NCI-H774 (cell line): ENCODE measurements around the gene TMEM11.
"Not testable (repeated sequence)": the region's sequence is repeated elsewhere in the genome, so short reads cannot be mapped to it uniquely, and the experiment has no call there.

Source experiments
- DNase-seq: peaks from one replicate; lab custom pipeline; 2025; lab: John Stamatoyannopoulos, UW

TMEM11 gene

DNA sequence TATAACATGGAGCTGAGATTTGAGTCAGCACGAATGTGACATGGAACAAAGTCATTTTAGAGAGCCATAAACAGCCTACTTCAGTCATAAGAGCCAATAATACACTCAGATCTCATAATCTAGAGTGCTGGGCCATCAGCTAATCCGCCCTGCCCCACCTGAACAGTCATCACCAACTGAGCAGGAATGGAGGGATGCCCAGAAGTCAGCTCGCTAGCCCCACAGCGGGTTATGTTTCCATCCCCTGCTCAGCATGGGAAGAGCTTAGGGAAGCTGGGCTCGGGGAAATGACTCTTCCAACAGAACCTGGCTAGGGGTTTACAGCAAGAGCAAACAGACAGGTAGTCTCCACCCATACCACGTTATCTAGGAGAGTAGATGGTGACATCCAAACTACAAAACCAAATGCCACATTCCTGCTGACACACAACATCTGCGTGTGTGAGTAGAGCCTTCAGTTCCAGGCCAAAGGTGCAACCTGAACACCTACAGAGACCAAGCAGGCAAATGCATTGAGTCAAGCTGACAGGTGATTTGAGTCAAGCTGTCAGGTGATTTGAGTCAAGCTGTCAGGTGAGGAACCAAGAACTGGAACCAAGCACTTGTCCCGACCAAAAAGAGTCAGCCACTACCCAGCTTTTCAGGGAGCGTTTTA lies 2.0 kb downstream of the TMEM11 start:
- DNase-seq, result no peak

DNA sequence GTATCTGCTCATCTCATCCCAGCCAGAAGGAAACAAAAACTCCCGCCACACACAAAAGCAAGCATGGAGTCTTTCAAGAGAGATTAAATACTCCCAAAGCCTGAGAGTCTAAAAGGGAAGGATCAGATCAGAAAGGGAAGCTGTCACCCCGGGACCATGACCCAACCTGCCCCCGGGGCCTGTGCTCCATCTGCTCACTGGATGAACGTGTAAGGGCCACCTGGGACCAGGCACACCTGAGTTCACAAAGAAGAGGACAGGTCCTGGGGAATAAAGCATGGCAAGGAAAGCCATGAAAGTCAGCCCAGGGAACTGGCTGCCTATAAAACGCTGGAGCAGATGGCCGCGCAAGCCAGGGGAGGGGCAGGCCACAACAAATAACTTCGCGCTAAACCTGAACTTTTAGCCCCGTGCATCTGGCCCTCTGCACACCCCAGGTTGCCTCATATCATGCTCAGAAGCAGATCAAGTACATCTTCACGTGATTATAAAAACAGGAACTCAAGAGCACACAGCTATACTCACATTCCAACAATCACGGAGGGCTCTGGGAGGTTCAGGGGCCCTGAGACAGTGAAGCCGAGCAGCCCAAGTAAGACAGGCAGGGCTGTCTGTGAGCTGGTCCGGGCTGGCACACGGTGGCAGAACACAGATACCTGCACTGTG lies 3.4 kb downstream of the TMEM11 start:
- DNase-seq, result no peak

DNA sequence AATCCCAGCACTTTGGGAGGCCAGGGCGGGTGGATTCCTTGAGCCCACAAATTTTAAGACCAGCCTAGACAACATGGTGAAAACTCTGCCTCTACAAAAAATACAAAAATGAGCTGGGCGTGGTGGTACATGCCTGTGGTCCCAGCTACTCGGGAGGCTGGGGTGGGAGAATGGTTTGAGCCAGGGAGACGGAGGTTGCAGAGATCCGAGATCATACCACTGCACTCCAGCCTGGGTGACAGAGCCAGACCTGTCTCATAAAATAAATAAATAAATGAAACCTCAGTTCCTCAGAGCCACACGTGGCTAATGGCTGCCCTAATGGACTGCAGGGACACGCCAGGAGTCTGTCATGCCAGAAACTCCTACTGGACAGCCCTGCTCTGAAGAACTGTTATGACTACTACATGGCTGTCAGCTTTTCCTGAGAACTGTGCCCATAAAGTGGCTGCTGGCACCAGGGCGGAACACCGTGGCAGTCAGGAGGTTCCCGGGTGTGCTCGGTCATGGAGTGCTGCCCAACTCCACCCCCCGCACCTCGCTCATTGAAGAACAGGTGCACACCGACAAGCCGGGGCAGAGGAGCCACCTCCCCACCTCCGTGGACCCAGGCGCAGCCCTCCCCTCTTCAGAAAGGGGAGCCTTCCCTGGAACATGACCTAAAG lies 4.3 kb downstream of the TMEM11 start:
- DNase-seq, result no peak

DNA sequence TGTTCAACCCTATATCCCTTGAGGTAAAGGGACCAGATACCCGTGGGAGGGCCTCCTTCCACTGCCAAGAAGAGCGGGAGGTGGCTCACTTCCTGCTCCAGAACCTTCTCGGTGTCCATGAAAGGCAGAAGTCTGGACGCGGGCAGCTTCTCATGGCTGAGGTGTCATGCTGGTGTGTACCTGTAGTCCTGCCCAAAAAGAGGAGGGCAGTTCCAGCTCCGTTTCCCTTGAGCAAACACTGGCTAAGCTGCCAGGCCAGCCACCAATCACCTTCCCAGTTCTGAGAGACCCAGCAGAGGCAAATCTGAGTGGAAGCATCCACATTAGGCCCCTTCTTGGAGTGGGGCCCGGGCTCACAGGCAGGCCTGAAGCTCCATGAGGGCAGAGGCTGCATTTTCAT lies 5.6 kb downstream of the TMEM11 start:
- DNase-seq, result no peak

DNA sequence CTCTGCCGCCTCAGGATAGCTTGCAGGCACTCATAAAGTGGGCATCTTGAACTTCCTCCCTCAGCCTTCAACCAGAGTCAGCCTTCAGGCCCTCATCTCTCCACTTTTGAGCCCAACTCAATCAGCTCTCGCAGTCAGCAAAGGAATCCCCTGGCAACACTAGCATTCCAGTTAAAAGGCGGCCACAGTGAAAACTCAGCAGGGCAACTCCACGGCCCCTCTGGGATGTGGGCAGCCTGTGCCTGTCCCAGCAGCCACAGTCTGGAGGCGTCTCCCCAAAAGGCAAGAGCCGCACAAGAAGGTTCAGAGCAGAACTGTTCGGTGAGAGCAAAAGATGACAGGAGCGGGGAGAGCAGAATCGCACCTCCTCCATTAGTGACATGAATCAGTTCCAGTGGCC lies 9.0 kb downstream of the TMEM11 start:
- no peak for DNase-seq

DNA sequence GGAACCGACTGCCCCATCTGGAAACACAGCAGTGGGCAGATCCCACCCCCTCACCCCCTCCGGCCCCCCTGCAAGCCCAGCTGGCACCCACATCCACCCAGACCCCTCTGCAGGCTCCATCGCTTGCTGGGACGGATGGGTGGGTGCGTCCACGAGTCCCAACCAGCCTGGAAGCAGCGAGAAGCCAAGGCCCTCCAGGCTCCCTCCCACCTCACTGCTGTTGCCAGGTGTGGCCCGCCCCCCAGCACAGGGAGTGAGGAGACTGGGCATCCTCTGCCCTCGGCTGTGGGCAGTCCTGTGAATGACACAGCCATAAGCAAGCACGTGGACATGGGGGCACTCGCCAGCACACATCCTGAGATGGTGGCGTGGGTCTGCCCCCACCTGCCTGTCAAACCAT lies 11.4 kb downstream of the TMEM11 start:
- no peak for DNase-seq

DNA sequence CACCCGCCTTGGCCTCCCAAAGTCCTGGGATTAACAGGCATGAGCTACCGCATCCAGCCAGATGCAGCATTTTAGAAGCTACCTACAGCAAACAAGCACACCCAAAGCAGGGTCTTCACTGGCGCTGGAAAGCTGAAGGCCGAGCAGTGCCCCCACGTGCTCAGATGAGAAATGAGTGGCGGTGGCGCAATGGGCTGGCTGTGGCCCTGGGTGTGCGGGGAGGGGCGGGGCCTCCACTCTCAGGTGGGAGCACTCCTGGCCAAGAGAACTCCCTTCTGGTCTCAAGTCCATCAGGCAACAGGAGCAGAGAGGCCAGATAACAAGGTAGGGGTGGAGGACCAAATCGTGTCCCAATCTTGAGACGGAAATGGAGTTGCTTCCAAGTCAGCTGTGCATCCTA lies 12.1 kb downstream of the TMEM11 start:
- no peak for DNase-seq

DNA sequence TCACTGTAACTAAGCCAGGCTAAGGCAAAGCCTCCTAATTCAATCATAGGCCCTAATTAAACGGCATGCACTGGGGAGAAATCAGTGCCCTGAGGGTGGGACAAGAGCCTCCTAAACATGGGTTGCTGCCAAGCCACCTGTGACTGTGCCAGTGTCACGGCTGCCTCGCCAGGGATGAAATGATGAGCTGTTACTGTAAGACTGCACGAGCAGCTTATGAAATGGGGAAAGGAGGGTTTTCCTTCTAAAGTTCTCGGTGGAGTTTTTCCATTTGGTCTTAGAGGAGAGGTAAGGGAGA lies 12.7 kb downstream of the TMEM11 start:
- no peak for DNase-seq

DNA sequence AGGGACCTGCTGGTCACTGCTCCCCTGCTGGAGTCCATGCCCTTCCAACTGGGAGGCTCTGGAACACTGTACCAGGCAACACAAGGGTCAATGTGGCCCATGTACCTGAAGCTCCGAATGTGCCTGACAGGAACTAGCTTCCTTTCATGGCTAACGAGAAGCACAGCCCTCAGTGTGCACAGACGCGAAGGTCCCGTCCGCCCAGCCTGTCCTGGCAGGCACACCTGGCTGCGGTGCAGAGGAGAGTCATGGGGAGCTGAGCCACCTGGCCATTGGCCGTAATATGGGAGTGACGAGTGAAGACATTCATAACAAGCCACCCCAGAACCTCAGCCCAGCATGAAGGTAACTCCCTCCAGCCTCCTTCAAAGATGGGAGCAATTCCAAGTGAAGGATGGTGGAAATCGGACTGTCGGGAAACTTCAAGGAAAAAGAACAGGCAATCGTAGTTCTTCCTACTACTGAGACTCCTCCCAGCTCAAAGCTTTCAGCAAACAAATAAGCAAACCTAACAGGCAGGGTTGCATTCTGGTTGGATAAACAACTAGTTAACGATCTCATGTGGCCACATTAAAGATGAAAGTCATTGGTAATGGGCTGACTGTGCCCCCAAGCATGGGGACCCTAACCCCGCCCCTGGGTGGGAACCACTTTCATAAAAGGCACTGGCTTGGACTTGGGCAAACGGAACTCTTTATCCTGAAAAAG lies 13.2 kb downstream of the TMEM11 start:
- DNase-seq, result no peak

DNA sequence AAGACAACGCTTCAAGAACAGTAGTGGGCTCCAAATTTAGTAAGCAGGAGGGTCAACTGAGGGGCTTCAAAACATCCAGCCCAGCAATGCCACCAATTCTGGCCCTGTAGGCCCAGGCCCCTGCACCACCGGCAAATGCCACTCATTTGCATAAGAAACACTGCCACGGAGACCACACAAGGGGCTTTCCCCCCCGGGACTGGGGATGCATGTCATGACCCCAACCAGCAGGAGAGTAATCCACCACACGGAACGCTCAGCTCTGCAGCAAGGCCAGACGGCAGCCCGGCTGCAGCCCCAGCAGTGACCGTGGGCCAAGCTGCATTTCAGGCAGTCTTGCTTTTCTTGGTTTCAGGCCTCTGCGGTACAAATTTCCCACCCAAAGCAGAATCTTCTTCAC lies 14.1 kb downstream of the TMEM11 start:
- DNase-seq, result no peak

DNA sequence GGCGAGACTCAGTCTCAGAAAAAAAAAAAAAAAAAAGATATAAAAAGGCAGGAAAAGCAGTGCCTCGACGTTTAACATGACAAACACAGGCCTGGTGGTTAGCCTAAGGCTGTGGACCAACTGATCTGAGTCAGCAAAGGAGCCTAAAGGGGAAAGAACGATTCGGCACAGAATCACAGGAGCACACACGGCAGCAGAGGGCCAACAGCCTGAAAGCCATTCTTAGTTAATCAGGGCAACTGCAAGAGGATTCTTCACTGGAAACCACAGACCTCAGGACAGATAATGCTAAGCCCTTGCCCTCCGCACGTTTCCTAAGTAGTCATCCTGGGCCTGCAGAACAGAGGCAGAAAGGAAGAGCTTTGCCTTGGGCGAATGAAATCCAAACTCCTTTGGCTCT lies 14.7 kb downstream of the TMEM11 start:
- DNase-seq, result no peak

DNA sequence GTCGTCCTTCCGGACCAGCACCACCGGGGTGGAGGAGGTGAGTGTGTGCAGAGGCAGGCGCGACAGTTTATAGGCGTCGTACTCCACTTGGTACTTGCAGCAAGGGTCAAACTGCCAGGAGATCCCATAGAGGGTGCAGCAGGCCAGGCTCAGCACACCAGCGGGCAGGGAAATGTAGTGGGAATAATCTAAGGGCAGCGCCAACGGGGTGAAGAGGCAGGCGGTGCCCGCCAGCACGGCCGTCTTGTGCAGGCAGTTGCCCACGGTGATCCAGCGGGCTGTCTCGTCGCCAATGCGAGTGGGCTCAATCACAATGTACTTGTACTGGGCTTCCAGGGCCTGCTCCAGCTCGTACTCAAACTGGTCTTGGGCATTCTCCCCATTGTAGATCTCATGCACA lies 15.6 kb downstream of the TMEM11 start:
- DNase-seq, result no peak

DNA sequence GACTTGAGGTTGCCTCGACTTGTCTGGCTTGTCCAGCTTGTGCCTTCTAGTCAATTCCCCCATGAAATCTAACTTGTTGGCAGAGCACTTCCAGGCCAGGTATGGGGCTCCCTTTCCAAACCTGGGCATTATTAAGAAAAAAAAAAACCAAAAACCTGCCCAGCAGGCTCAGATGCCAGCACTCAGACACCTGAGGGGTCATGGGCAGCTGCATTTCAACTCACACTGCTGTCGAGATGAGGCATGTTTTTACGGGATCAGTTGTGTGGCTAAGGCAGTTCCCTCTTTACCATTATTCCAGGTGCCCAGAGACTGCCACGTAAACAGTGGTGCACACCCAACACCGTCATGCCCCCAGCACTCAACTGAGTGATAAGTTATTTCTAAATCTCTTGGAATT lies 17.8 kb downstream of the TMEM11 start:
- no peak for DNase-seq

DNA sequence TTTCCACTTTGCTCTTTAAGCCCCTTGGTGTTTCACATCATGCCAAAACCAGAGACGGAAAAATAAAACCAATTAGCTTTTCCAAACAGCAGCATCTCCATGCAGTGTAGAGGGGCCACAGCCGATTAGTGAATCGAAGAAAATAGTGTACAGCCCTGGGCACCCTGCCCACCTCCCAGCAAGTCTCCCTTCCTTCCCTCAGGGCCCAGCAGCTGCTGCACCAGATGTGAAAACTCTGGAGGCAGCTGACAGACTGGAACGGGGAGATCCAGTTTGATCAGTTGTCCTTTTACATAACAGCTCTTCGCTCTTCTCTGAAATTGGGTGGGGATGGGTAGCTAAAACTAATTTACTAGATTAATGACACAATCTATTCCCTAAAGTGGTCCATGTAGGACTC lies 19.3 kb downstream of the TMEM11 start:
- DNase-seq, result no peak

DNA sequence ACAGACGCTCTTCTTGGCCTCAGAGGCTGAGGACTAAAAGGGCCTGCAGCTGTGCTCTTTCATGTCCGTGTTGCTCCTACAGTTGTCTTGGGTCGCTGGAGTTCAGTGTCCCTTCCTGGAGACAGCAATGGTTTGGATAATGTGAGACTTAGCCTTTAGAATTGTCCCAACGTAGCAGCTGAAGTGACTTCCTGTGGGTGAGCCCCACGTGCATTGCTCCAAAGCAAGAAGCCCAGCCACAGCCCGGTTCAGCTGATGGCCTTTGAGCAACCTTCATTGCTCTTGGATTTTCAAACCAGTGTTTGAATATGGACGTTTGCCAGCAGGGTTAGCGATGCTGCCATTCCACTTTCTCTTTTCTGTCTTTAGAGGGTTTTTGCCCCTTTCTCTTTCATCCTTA lies 19.7 kb downstream of the TMEM11 start:
- no peak for DNase-seq

DNA sequence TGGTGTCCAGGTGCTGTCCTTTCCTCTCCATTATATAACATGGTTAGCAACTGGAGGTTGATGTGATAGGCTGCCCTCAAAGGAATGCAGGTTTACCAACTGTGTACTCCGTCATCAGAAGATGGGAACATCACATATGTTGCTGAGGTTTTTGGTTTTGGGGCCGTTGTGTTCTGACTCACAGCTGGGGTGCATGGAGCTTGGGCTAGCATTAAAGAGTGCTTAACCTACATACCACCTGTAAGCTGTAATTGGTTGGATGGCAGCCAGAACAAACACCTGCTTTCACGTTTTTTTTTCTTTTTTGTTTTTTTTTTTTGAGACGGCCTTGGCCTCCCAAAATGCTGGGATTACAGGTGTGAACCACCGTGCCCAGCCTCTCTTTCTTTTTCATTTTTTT lies 20.9 kb downstream of the TMEM11 start:
- DNase-seq, result no peak

DNA sequence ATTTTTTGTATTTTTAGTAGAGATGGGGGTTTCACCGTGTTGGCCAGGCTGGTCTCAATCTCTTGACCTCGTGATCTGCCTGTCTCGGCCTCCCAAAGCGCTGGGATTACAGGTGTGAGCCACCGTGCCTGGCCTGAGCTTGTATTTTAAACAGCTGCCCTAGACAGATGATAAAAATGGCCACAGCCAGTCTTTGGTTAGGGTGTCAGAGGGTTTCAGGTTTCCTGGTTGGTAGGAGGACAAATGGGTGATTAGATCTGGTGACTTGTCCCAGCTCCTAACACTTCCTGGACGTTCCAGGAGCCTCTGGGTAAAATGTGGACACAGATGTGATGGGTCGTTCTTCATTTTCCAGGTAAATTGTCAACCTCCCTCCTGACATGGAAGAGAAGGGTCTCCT lies 21.5 kb downstream of the TMEM11 start:
- not testable (repeated sequence) for DNase-seq

DNA sequence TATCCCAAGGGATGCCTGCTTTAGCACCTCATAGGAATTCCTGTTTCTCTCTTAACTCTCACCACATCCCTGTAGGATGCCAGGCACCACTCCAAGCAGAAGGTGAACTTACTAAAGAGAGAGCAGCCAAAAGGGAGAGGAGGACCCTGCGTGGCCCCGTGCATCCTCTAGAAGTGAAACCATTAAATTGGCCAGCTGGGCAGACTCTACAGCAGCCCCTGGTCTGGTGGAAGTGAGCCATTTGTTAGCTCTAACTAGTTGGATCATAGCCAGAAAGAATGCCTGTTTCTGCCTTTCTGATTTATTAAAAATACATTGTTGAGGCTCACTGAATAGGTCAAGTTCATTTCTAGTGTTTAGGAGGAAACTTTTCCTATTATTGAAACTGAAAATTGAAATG lies 22.3 kb downstream of the TMEM11 start:
- DNase-seq, result no peak

DNA sequence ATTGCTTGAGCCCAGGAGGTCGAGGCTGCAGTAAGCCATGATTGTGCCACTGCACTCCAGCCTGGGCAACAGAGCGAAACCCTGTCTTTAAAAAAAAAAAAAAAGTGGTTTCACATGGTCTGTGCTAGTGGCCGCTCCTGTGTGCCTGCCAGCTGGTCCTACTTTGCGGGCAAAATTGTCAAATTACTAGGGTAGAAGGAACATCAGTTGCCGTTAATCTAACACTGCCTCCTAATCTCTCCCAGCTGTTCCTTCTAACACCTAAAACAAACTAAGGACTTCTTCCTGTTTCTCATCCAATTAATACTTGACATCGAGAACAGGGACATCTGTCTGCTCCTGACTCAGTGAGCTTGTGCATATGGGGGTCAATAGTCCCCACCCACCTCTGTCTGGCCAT lies 23.9 kb downstream of the TMEM11 start:
- DNase-seq, result no peak

DNA sequence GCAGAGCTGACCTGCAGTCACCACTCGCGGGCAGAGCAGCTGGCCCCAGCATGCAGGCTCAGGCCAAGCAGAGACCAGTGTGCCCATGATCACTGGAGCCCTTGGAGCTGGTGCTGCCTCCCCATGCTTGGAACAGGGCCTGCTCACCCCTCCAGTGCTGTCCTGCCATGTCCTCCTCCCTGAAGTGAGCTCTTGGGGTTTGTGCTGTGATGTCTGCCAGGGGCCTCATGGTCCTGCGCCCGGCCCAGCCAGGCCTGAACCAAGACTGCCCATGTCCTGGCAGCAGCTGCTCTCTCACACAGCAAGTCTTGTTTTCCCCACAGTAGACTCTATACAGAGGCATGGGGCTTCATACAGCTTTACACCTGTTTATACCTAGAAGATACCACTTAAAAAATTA lies 24.6 kb downstream of the TMEM11 start:
- no peak for DNase-seq

DNA sequence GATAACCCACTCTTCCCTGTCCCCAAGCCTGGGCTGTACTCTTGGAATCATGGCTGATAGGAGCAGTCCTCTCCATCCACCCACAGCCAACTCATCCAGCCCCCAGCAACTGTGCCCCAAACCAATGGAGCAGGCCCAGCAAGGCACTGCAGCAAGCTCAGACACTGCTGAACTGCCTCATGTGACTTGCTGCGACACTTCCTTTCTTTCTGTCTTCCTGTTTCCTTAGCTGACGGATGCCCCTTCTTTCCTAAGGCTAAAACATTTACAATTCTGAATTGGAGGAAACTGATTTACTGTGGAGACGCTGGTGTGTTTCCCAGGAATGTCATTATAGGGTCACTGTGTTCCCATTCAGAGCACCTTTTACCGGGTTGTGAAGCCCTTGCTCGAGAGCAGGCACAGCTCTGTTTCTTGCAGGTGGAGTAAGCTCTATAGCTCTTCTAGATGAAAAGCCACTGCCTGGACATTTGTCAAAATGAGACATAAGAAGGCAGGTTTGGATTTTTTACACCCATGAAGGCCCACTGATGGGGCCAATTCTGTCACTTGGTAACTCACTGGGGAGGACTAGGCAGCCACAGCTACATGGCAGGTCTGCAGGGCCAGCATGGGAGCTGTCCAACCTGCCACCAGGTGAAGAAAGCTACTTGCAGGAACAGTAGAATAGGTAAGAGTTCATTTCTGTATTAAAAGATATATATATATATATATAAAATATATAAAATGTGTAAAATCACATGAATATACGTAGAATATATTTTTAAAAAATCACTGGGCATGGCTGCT lies 27.4 kb downstream of the TMEM11 start:
- no peak for DNase-seq

DNA sequence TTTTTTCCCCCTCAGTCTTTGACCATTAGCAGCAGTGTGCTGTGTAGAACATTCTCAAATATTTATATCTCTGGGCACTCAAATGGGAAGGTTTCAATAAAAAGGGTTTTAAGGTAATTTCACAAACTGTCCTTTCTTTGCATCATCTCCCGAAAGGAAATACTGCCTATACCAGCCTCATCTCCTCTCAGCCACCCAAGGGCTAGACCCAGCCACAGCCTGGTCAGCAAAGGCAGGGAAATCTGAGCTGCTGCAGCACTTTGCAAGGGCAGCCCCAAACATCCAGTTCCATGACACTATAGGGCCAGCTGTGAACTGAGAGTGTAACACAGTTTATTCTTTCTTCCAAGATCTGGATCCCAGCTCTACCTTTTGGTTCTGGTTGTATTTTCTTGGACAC lies 28.9 kb downstream of the TMEM11 start:
- no peak for DNase-seq
